ENCODE data around the gene COG7. TPM values are rescaled to one million over a fixed set of nuclear protein-coding genes. Genes with fewer than 3 reads are reported as not detected.
A peak's percentile ranks its signal among the peaks of the same experiment; 100 is the strongest.
"Not testable (repeated sequence)": the region's sequence is repeated elsewhere in the genome, so short reads cannot be mapped to it uniquely, and the experiment has no call there.

COG7 gene
- total RNA-seq, 5 donors from 2014 or later (not counting 1 experiment from before 2014, with no cell fraction given), result 15.8 to 23.2 (median 22.4) TPM

- H3K9me3 ChIP-seq, result no peaks in the 10 kb centered on the region
- CTCF ChIA-PET, result no interaction called here
- POLR2A ChIA-PET, result no interaction called here
- peaks cover 0 to 20% of the 10 kb centered on the region in 2 experiments for H3K4me1 ChIP-seq (ENCODE audit: control insufficient read depth in 1 of 2, extremely low read depth in 1 of 2, insufficient read depth in 2 of 2, low read length in 2 of 2)
- WGBS (ENCODE audit: insufficient coverage), result 95% methylated on average over 3 of the region's 5 CpGs
- DNase-seq (no peak), ATAC-seq (replicated peaks in 1 of 4) (no peak)
- H3K4me3 Mint-ChIP-seq, result no peak overlapping the region
- H3K27me3 Mint-ChIP-seq, result no peaks in the 10 kb centered on the region
- H3K4me1 Mint-ChIP-seq, result peaks cover 0 to 4% (median 3%) of the 10 kb centered on the region in 3 donors
- H3K4me3 ChIP-seq (ENCODE audit: control insufficient read depth in 1 of 2, extremely low read depth in 1 of 2, low read length in 1 of 2), result no peak overlapping the region
- no peak overlapping the region for H3K27ac ChIP-seq (ENCODE audit: low read length)
- H3K27me3 ChIP-seq (replicated peaks in 1 of 2; ENCODE audit: control insufficient read depth in 2 of 2, extremely low read depth in 1 of 2, insufficient read depth in 2 of 2, low read length in 1 of 2), result no peaks in the 10 kb centered on the region
- no peak overlapping the region for H3K27ac Mint-ChIP-seq
- peaks cover 55% of the 10 kb centered on the region for H3K36me3 Mint-ChIP-seq
- peaks cover 21 to 85% of the 10 kb centered on the region in 2 donors for H3K36me3 ChIP-seq (ENCODE audit: control insufficient read depth in 2 of 2, extremely low read depth in 1 of 2, insufficient read depth in 1 of 2, low read length in 1 of 2)
- H3K9me3 Mint-ChIP-seq, result no peaks in the 10 kb centered on the region
Observed at GRCh38 chr16:23486480-23486879, 33.5 kb upstream of the COG7 start.

- Histone ChIP-seq H3K27me3 (replicated peaks in 1 of 2; ENCODE audit: control insufficient read depth in 2 of 2, extremely low read depth in 1 of 2, insufficient read depth in 2 of 2, low read length in 1 of 2) (no peaks in the 10 kb centered on the region), H3K27ac (ENCODE audit: low read length) (no peak overlapping the region), H3K9me3 (no peaks in the 10 kb centered on the region), H3K36me3 (ENCODE audit: control insufficient read depth in 2 of 2, extremely low read depth in 1 of 2, insufficient read depth in 1 of 2, low read length in 1 of 2) (peaks cover 18 to 84% of the 10 kb centered on the region in 2 donors), H3K4me3 (ENCODE audit: control insufficient read depth in 1 of 2, extremely low read depth in 1 of 2, low read length in 1 of 2) (no peak overlapping the region), H3K4me1 (ENCODE audit: control insufficient read depth in 1 of 2, extremely low read depth in 1 of 2, insufficient read depth in 2 of 2, low read length in 2 of 2) (peaks cover 0 to 20% of the 10 kb centered on the region in 2 experiments)
- H3K27ac Mint-ChIP-seq, result no peak overlapping the region
- WGBS (ENCODE audit: insufficient coverage), result 100% methylated on average over 8 of the region's 8 CpGs
- H3K36me3 Mint-ChIP-seq, result peaks cover 55% of the 10 kb centered on the region
- H3K9me3 Mint-ChIP-seq, result no peaks in the 10 kb centered on the region
- DNase-seq (no peak), ATAC-seq (replicated peaks in 1 of 4) (no peak)
- peaks cover 0 to 4% (median 3%) of the 10 kb centered on the region in 3 donors for H3K4me1 Mint-ChIP-seq
- ChIA-PET CTCF (no interaction called here), POLR2A (interaction anchor here in 1 of 2 donors (0.6 kb wide), 1 partner anchor 73 kb away, joined by 4 read pairs; no protein-coding TSS in a partner anchor)
- no peak overlapping the region for H3K4me3 Mint-ChIP-seq
- no peaks in the 10 kb centered on the region for H3K27me3 Mint-ChIP-seq
Observed at GRCh38 chr16:23485841-23486240, 32.9 kb upstream of the COG7 start.

- H3K36me3 ChIP-seq (ENCODE audit: control insufficient read depth in 2 of 2, extremely low read depth in 1 of 2, insufficient read depth in 1 of 2, low read length in 1 of 2), result peaks cover 18 to 88% of the 10 kb centered on the region in 2 donors
Observed at GRCh38 chr16:23485257-23485614, 32.2 kb upstream of the COG7 start.

GRCh38 chr16:23484510-23485256 lies 31.7 kb upstream of the COG7 start:
- no peak for DNase-seq
- no peaks in the 10 kb centered on the region for H3K27me3 ChIP-seq (replicated peaks in 1 of 2; ENCODE audit: control insufficient read depth in 2 of 2, extremely low read depth in 1 of 2, insufficient read depth in 2 of 2, low read length in 1 of 2)
- Mint-ChIP-seq H3K27ac (no peak overlapping the region), H3K27me3 (no peaks in the 10 kb centered on the region), H3K36me3 (peaks cover 58% of the 10 kb centered on the region), H3K9me3 (no peaks in the 10 kb centered on the region), H3K4me3 (no peak overlapping the region), H3K4me1 (peaks cover 0 to 4% (median 3%) of the 10 kb centered on the region in 3 donors)
- no peaks in the 10 kb centered on the region for H3K9me3 ChIP-seq
- ATAC-seq (replicated peaks in 1 of 4), result no peak
- peaks cover 0 to 20% of the 10 kb centered on the region in 2 experiments for H3K4me1 ChIP-seq (ENCODE audit: control insufficient read depth in 1 of 2, extremely low read depth in 1 of 2, insufficient read depth in 2 of 2, low read length in 2 of 2)
- ChIA-PET CTCF (no interaction called here), POLR2A (no interaction called here)
- peaks cover 20 to 88% of the 10 kb centered on the region in 2 donors for H3K36me3 ChIP-seq (ENCODE audit: control insufficient read depth in 2 of 2, extremely low read depth in 1 of 2, insufficient read depth in 1 of 2, low read length in 1 of 2)
- H3K4me3 ChIP-seq (ENCODE audit: control insufficient read depth in 1 of 2, extremely low read depth in 1 of 2, low read length in 1 of 2), result no peak overlapping the region
- H3K27ac ChIP-seq (ENCODE audit: low read length), result no peak overlapping the region
- 100% methylated on average over 3 of the region's 8 CpGs for WGBS (ENCODE audit: insufficient coverage)

More at GRCh38 chr16:23485257-23485614, 32.2 kb upstream of the COG7 start:
- Mint-ChIP-seq H3K36me3 (peaks cover 58% of the 10 kb centered on the region), H3K4me3 (no peak overlapping the region), H3K27ac (no peak overlapping the region), H3K4me1 (peaks cover 0 to 4% (median 3%) of the 10 kb centered on the region in 3 donors), H3K27me3 (no peaks in the 10 kb centered on the region), H3K9me3 (no peaks in the 10 kb centered on the region)
- Histone ChIP-seq H3K4me3 (ENCODE audit: control insufficient read depth in 1 of 2, extremely low read depth in 1 of 2, low read length in 1 of 2) (no peak overlapping the region), H3K27ac (ENCODE audit: low read length) (no peak overlapping the region), H3K9me3 (no peaks in the 10 kb centered on the region), H3K4me1 (ENCODE audit: control insufficient read depth in 1 of 2, extremely low read depth in 1 of 2, insufficient read depth in 2 of 2, low read length in 2 of 2) (peaks cover 0 to 20% of the 10 kb centered on the region in 2 experiments), H3K27me3 (replicated peaks in 1 of 2; ENCODE audit: control insufficient read depth in 2 of 2, extremely low read depth in 1 of 2, insufficient read depth in 2 of 2, low read length in 1 of 2) (no peaks in the 10 kb centered on the region)
- 100% methylated on average over 2 of the region's 2 CpGs for WGBS (ENCODE audit: insufficient coverage)
- no peak for ATAC-seq (replicated peaks in 1 of 4)
- ChIA-PET CTCF (no interaction called here), POLR2A (interaction anchor here in 1 of 2 donors (0.6 kb wide), 1 partner anchor 74 kb away, joined by 4 read pairs; no protein-coding TSS in a partner anchor)
- DNase-seq, result no peak

- H3K27me3 Mint-ChIP-seq; POLR2A ChIA-PET; H3K4me3 ChIP-seq (ENCODE audit: control insufficient read depth in 1 of 2, extremely low read depth in 1 of 2, low read length in 1 of 2); CTCF ChIA-PET; H3K9me3 Mint-ChIP-seq; H3K27me3 ChIP-seq (replicated peaks in 1 of 2; ENCODE audit: control insufficient read depth in 2 of 2, extremely low read depth in 1 of 2, insufficient read depth in 2 of 2, low read length in 1 of 2); H3K4me1 Mint-ChIP-seq; H3K9me3 ChIP-seq: not testable (repeated sequence)
- Mint-ChIP-seq H3K4me3 (peak overlapping the region in 1 of 3 donors; percentile 46), H3K27ac (peak overlapping the region; percentile 56 to 66), H3K36me3 (peaks cover 66% of the 10 kb centered on the region)
- peaks cover 27 to 88% of the 10 kb centered on the region in 2 donors for H3K36me3 ChIP-seq (ENCODE audit: control insufficient read depth in 2 of 2, extremely low read depth in 1 of 2, insufficient read depth in 1 of 2, low read length in 1 of 2)
- DNase-seq (peak in 9 of 35 experiments; percentile 2 to 49 (median 14)), ATAC-seq (replicated peaks in 1 of 4) (peak in 1 of 4 experiments; percentile 41)
- H3K27ac ChIP-seq (ENCODE audit: low read length), result peak overlapping the region; percentile 81
- WGBS (ENCODE audit: insufficient coverage), result 72% methylated on average over 8 of the region's 8 CpGs
- peaks cover 0 to 20% of the 10 kb centered on the region in 2 experiments for H3K4me1 ChIP-seq (ENCODE audit: control insufficient read depth in 1 of 2, extremely low read depth in 1 of 2, insufficient read depth in 2 of 2, low read length in 2 of 2)
Observed at GRCh38 chr16:23483492-23483891, 30.5 kb upstream of the COG7 start.

- H3K27ac Mint-ChIP-seq, result peak overlapping the region; percentile 56 to 78
- no peaks in the 10 kb centered on the region for H3K27me3 Mint-ChIP-seq
- peaks cover 70% of the 10 kb centered on the region for H3K36me3 Mint-ChIP-seq
- H3K27ac ChIP-seq (ENCODE audit: low read length), result peak overlapping the region; percentile 81
- no peaks in the 10 kb centered on the region for H3K27me3 ChIP-seq (replicated peaks in 1 of 2; ENCODE audit: control insufficient read depth in 2 of 2, extremely low read depth in 1 of 2, insufficient read depth in 2 of 2, low read length in 1 of 2)
- peaks cover 0 to 4% (median 3%) of the 10 kb centered on the region in 3 donors for H3K4me1 Mint-ChIP-seq
- no peaks in the 10 kb centered on the region for H3K9me3 Mint-ChIP-seq
- ATAC-seq (replicated peaks in 1 of 4), result peak in 3 of 4 experiments; percentile 31 to 85 (median 84)
- ChIA-PET CTCF (interaction anchor here (0.8 to 1.0 kb wide), 2 partner anchors 22 to 111 kb away, joined by 3 read pairs; no protein-coding TSS in a partner anchor), POLR2A (interaction anchor here (0.5 to 1.1 kb wide), 3 partner anchors 22 to 30 kb away, joined by 3 to 6 read pairs (median 5); no protein-coding TSS in a partner anchor)
- H3K4me3 ChIP-seq (ENCODE audit: control insufficient read depth in 1 of 2, extremely low read depth in 1 of 2, low read length in 1 of 2), result no peak overlapping the region
- WGBS (ENCODE audit: insufficient coverage), result 76% methylated on average over 13 of the region's 14 CpGs
- no peaks in the 10 kb centered on the region for H3K9me3 ChIP-seq
- H3K36me3 ChIP-seq (ENCODE audit: control insufficient read depth in 2 of 2, extremely low read depth in 1 of 2, insufficient read depth in 1 of 2, low read length in 1 of 2), result peaks cover 25 to 86% of the 10 kb centered on the region in 2 donors
- peak overlapping the region in 2 of 3 donors; percentile 25 to 46 for H3K4me3 Mint-ChIP-seq
- DNase-seq, result peak in 34 of 35 experiments; percentile 2 to 85 (median 50)
- peaks cover 0 to 20% of the 10 kb centered on the region in 2 experiments for H3K4me1 ChIP-seq (ENCODE audit: control insufficient read depth in 1 of 2, extremely low read depth in 1 of 2, insufficient read depth in 2 of 2, low read length in 2 of 2)
Observed at GRCh38 chr16:23482778-23483177, 29.8 kb upstream of the COG7 start.

All from T-cell (primary cell).